ENCODE measurements around the gene ATP13A4.

The ATP13A4 gene

GRCh38 chr3:193496658-193497057 is 58.0 kb downstream of the ATP13A4 start:
- no peak for DNase-seq

DNA sequence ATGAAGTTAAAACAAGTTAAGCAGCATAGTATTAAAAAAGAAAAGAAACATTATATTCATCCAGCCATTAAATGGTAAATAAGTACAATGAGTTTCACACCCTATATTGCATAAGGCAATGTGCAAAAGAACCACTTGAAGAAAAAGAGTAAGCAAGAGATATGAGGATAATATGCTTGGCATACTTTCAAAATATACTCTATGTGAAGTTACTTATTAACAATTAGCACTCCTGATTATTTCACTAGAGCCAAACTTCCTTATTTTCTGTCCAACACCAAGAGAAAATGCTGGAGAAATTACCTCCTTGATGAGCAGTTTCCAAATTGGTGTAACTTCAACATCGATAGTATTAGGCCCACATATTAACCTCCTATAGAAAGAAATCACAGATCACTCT is 63.7 kb downstream of the ATP13A4 start:
- DNase-seq: no peak

DNA sequence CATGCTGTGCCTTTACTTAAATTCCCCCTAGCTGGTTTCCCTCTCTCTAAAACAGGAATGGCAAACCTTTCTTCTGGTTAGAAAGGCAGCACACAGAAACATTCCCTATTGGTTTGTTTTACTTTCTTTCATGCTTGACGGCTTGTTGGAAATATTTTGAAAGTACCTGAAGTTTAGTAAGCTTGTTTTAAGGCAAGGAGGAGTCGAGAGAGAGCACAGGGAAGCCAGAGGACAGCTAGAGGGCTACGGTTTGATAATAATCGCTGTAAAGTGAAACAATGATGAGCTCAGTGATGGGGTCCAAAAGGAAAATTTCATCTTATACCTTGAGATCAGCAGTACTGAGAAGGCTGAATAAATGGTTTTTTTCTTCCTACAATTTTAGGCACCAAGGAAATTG is 64.1 kb downstream of the ATP13A4 start:
- DNase-seq: no peak

GRCh38 chr3:193489949-193490348 is 64.7 kb downstream of the ATP13A4 start:
- DNase-seq: no peak

DNA sequence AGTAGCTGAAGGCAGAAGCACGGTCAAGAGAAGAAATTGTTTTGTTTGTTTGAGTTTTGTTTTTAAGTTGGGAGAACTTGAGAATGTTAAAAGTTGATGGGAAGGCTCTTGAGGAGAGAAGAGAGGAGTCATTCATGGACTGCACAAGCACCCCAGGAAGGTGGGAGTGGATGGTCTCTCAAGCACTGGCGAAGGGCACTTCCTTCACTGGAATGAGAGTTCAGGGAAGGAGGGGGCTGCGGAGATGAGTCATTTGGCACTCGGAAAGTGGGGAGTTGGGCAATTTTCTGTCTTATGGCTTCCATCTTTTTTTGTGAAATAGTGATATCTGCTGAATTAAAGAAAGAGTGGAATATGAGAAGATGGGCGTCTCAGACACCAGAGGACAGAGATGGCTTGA is 66.0 kb downstream of the ATP13A4 start:
- DNase-seq: no peak

GRCh38 chr3:193483988-193484539 is 70.6 kb downstream of the ATP13A4 start:
- no peak for DNase-seq

DNA sequence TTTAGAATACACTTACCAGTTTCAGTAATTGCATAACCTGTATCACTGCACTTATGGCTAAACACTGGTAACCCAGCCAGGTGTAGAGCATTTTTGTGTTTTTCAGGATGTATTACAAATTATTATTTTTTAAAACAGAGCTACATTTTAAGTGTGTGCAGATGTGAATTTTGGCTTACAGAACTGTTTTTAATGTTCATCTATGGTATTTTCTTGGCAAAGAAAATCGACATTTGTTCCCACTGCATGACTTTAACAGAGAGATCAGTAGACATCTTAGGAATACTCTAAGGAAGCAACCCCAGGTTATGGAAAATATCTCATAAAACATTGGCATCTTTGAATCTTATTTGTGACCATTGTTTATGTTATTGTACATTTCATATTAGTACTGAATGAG is 73.3 kb downstream of the ATP13A4 start:
- DNase-seq: no peak

GRCh38 chr3:193474446-193474845 is 80.2 kb downstream of the ATP13A4 start:
- DNase-seq: no peak

GRCh38 chr3:193470710-193471109 is 84.0 kb downstream of the ATP13A4 start:
- DNase-seq: no peak

DNA sequence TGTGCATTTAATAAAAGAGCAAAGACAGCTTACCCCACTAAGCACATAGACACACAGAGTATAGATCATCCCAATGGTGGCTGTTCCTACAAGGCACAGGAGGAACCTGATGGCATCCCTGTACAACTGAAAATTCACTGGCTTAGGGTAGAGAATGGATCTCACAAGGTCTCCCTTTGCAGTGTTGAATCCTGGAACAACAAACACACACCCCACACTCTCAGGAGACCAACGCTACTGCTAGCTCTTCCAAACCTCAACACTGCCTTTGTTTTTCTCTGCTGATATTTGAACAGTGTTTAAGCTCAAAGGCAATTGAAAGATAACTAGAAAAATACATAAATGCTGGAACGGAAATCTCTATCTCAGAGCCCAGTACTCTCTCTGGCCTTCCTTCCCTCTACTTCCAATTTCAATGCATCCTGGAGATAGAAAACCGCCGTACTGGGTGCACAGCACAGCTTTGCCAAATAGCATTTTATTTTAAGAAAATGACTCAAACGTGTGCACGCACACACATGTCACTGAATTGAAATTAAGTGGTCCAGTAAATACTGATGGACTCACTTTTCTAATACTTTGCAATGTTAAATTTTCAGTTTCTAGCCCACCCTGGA is 88.6 kb downstream of the ATP13A4 start:
- DNase-seq: no peak

- no peak for DNase-seq
Observed at GRCh38 chr3:193464889-193465288, 89.8 kb downstream of the ATP13A4 start.

GRCh38 chr3:193457526-193457925 is 97.2 kb downstream of the ATP13A4 start:
- no peak for DNase-seq

DNA sequence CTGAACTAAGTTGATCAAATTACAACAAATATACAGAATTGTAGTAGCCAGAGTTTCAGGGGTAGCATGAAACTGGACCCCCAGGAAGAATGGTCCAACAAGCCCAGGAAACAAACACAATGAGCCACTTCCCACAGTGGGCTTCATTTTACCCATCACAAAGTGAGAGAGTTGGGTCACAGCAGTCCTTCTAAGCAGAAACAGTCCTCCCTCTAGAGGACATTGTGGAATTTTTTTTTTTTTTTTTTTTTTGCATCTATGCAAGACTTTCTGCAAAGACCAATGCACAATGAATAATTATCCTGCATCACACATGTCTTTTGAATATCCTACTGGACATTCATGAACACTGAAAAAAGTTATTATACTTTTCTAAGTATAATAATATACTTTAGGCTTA is 102.4 kb downstream of the ATP13A4 start:
- no peak for DNase-seq

DNA sequence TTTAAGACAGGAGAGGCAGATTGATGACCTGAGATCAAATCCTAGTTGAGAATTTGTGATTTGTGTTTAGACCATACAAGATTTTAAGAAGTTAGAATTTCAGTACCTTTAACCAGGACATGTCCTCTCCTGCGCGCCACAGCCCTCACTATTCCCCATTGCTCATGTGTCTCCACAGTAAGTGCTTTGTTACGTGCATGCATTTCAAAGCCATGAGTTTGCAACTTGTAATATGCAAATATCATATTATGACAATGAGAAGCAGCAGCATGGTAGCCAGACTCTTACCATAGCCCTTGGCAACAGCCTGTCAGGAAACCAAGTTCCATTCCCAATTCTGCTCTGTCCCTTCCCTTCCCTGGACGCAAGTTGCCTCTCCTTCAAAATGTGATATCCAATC is 102.8 kb downstream of the ATP13A4 start:
- DNase-seq: no peak

DNA sequence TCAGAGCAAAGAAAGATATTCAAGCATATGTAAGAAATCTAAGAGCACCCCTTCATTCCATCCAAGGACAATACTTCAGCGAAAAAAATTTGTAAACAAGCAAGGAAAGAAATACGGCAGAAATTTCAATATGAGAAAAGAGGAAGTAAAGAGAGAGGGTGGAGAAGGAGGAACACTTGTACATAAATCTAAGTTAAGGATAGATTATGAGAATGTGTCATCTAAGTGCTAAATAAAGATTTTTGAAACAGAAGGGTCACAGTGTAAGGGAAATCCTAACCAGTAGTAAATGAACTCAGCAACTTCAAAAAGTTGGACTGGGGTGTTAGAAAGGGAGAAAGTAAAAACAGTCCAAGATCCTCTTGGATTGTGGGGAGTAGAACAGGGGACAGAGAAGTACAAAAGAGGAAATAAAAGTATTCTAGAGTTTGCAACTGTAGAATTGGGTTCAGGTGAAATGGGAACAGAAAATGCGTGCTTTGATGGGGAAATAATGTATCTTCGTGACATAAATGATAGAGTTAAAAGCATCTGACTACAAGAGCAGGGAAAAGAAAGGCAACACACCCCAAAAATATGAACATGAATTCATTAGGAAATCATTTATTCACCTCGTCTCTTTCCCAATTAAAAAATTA is 107.6 kb downstream of the ATP13A4 start:
- no peak for DNase-seq

GRCh38 chr3:193439423-193439822 is 115.3 kb downstream of the ATP13A4 start:
- DNase-seq: no peak

GRCh38 chr3:193418576-193419373 is 135.9 kb downstream of the ATP13A4 start:
- DNase-seq: no peak

DNA sequence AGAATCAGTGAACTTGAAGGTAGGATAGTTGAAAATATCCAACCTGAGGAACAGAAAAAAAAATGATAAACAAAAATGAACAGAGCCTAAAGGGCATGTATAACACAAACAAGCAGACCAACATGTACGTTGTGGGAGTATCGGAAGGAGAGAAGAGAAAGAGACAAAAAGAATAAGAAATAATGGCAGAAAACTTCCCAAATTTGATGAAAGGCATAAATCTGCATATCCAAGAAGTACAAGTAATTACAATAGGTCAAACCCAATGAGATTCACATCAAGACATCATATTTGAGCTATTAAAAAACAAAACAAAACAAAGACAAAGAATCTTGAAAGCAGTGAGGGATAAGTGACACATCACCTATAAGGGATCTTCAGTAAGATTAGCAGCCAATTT is 138.1 kb downstream of the ATP13A4 start:
- no peak for DNase-seq

DNA sequence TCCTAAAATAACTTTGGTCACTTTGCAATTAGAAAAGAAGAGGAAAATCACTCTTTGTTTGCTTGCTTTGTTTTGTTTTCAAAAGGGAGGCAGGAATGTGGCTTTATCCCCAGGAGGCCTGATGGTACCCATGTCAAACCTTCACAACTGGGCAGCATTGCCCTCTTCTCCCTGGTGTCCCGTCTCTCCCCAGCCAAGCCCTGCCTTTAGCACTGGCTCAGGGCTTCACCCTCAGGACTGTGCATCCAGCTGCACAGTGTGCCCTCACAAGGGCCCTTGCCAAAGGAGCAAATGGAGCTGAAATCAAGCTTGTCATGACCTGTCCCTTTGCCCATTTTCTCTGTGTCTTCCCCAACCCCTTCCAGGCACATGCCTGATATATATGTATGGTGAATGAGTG is 147.0 kb downstream of the ATP13A4 start:
- DNase-seq: no peak

DNA sequence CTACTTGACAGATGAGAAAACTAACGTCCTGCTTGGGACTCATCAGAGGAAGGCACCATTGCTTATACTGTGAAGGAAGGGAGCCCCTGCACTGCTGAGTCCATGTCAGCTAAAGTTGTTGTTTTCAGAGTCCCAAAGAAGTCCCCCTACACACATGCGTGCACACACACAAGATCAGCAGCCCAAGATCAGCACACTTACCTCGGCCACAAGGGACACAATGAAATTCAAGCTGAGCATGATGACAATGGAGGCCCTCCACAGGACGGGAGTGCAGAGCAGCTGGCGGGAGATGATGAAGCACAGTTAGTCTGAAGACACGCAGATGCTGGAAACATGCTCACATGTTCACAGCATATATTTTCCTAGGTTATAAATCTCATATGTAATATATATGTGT is 147.6 kb downstream of the ATP13A4 start:
- no peak for DNase-seq

DNA sequence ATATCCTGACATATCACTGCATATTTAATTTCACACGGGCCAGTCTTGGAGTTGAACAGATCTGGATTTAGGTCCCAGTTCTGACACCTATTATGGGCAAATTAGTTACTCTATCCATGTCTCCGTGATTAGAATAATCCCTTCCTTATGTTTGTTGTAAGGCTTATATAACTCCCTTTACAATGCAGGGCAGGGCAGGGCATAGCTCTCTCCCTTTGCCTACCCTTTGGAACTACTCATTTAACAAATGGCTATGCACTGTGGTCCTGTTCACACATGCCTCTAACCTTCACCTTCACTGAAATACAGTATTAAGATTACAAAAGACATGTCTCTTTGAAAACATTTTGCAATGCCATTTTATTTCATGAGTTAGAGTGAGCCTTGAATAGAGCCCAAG is 151.4 kb downstream of the ATP13A4 start:
- DNase-seq: no peak

- DNase-seq: no peak
Observed at GRCh38 chr3:193400304-193400703, 154.4 kb downstream of the ATP13A4 start.

GRCh38 chr3:193396451-193397244 is 158.0 kb downstream of the ATP13A4 start:
- no peak for DNase-seq
